Stimulated activated CD4-positive, alpha-beta T cell treated with anti-CD3 and anti-CD28 coated beads, Interleukin-1b, Interleukin-23, amount 100 ng/mL, for 48 hours (primary cell): ENCODE results near the gene CDC42EP2.

Source experiments
- DNase-seq: peaks from one replicate; pipeline ENCODE4 v3.0.0-alpha.2; 2020

The CDC42EP2 gene

DNA sequence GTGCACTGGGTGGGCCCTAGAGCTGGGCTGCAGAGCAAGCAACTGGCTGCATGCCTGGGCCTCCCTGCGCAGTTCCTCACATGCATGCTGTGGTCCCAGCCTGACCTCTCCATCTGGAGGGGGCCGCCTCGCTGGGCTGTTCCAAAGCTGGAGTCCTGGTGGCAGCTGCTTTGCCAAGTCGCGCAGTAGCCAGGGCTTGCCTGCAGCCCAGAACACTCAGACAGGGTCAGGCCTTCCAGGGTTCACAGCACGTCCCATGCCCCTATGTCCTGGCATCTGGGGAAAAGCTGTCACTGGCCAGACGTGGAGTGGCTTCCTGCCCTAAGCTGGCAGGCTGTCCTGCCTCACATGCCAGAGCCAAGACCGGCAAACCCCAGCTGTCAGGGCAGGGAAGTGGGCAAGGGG lies 16.5 kb upstream of the CDC42EP2 start:
- no peak for DNase-seq

DNA sequence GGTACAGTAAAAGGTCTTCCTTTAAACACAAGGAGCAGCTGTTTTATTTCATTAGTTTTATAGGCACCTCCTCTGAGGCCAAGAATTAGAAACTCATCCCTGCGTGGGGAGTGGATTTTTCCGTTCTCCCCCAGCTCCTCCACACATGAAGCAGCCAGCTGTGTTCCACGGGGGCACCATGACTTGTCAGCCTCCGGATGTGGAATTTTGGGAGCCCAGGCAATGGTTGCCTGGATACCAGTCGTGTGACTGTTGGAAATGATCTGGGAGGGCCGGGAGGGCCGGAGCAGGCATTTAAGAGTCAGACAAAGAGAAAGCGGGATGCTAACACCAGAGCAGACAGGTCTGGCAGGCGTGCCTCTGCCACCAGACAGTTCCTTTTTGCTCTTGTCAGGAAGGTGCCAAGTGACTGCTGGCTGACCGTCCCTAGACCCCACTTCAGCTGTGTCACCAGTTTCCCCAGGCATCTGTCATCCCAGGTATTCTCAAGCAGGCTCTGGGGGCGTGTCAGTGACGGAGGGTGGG lies 15.9 kb upstream of the CDC42EP2 start:
- no peak for DNase-seq

DNA sequence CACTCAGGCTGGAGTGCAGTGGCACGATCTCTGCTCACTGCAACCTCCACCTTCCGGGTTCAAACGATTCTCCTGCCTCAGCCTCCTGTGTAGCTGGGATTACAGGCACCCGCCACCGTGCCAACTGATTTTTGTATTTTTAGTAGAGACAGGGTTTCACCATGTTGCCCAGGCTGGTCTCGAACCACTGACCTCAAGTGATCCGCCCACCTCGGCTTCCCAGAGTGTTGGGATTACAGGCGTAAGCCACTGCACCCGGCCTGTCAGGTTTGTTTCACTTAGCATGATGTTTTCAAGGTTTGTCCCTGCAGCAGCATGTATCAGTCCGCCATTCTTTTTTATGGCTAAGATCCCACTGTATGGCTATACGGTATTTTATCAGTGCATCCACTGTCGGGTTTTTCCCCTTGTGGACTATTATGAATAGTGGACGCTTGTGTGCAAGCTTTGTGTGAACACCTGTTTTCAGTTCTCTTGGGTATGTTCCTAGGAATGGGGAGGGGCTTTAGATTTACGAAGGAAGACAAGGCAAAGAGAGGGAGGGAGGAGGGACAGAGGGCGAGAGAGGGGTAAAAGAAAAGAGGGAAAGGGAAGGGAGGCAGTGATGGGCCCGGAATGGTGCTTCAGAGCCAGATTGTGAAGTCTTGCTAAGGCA lies 13.9 kb upstream of the CDC42EP2 start:
- DNase-seq, result no peak

DNA sequence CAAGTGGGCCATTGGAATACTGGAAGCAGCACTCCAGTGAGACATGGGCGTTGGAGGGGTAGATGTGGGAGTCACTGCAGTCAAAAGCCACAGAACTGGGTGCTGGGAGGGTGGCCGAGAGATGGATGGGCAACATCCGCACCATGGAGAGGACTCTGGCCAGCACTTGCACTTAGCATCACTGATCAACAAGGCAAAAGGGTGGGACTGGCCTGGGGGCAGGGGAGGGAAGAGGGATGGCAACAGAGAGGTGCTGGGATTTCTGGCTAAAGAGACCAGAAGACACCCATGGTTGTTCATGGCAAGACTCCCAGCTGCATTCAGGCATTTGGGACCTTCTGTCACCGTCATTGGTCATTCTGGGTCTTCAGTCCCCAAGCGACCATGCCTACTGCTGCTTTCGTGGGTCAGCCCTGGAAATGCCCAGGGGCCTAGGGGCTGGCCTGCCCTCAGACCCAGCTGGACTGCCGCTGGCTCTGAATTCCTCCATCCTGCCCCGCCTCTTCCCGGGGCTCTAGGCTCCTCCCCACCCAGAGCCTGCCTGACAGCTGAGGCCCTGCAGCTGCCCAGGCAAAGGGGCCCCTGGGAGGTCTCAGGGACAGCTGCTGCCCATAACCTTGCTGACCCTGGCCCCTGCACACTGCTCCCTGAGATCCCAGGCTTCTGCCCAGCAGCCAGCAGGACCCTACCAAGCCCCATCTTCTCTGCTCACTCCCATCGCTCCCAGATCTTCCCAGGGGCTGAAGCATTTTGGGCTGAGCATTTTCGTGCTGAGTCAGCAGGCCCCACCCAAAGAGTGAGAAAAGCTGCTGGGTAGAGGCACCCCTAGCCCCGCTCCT lies 13.0 kb upstream of the CDC42EP2 start:
- DNase-seq, result no peak

DNA sequence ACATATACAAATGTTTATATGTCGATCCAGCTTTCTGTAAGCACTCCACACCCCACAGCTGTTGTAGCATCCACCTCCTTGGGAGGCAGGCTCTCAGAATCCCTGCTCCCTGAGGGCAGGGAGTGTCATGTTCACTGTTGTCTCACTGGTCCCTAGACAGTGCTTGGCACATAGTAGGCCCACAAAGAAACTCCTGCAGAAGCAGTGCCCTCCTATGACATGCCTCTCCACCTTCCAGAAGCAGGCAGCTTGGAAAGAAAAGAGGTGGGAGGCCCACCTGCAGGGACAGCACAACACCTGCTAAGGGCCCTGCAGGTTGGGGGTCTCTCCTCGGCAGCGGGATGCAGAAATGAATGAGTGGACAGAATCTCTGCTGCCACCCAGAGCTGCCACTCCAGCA lies 11.1 kb upstream of the CDC42EP2 start:
- DNase-seq, result no peak

DNA sequence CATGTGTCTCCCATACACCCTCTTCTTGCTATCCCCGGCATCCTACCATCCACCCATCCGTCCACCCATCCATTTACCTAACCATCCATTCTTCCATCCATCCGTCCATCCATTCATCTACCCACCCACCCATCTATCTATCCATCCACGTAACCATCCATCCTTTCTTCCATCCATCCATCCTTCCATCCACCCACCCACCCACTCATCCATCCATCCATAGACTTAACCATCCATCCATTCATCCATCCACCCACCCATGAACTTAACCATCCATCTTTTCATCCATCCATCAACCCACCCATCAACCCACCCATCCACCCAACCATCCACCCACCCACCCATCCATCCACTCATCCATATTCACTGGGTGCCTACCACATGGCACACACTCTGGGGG lies 10.6 kb upstream of the CDC42EP2 start:
- DNase-seq, result no peak

DNA sequence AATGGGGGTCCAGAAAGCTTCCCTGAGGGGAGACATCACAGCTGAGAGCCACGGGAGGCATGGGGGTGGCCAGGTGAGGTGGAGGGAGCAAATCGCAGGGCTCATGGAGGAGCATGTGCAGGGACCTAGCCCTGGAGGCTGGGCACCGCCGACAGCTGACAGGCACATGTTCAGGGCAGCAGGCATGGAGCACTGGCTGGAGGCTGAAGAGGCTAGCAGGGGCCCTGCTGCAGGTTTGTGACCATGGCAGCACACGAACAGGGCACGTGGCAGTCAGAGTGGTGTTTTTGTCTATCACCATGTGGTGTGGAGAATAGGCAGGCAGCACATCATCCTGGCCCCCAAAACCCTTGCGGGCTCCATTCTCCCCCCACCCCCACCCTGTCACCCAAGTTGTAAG lies 10.1 kb upstream of the CDC42EP2 start:
- no peak for DNase-seq

DNA sequence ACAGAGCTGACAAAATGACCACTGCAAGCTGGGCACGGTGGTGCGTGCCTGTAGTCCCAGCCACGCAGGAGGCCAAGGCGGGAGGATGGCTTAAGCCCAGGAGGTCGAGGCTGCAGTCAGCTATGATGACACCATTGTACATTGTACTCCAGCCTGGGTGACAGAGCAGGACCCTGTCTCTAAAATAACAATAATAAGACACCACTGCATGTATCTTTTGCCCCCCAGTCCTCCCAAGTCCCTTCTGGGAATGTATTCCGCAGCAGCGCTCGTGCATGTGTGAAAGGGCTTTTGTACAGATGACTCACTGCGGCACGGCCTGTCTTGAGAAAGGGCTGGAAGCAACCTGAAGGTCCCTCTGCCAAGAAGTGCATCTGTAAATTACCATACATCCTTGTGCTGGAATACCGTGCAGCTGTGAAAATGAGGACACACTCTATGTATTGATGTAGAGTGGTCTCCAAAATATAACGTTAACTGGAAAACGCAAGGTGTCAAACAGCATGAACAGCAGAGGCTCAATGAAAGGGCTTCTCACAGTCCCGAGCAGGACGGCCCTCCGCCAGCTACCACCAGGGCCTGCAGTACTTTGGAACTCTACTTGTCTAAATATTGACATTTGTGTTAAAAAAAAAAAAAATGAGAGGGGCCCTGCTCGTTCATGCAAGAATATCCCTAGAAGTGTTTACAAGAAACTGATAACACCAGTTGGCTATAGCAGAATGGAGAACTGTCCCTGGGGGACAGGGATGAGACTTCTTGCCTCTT lies 9.0 kb upstream of the CDC42EP2 start:
- no peak for DNase-seq

DNA sequence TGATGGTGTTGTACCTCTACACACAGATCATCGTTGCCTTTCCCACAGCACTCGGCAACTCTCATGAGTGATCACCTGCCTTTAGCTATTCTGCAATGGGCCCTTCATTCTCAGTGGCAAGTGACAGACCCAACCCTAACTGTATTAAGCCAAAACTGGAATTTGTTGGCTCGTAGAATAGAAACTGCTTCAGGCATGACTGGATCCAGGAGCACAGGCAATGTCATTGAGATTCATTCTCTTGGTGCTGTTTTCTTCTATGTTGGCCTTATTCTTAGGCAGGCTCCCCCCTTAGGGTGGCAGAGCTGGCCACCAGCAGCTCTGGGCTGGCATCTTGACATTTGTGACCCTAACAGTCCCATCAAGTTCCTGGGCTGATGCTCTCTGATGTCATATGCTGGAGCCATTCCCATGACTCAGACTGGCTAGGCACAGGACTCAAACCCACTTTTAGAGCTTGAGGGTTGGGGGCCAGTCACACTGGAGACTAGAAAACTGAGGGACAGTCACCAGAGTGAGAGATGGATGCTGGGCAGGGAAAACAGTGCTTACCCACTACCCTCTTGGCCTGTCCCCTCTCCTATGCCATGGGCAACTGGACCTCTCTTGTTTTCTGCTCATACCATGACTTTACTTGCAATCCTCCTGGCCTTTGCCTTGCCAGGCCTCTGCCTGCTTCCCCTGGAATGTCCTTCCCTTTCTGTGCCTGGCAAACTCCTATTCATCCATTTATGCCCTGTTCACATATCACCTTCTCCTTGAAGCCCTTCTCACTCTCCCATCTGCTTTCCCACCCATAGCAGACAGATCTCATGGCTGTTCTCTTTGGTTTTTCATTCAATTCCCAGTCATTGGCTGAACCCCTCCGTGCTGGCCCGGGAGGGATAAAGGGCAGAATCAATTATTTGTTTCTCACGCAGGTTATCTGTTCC lies 7.1 kb upstream of the CDC42EP2 start:
- DNase-seq, result no peak

DNA sequence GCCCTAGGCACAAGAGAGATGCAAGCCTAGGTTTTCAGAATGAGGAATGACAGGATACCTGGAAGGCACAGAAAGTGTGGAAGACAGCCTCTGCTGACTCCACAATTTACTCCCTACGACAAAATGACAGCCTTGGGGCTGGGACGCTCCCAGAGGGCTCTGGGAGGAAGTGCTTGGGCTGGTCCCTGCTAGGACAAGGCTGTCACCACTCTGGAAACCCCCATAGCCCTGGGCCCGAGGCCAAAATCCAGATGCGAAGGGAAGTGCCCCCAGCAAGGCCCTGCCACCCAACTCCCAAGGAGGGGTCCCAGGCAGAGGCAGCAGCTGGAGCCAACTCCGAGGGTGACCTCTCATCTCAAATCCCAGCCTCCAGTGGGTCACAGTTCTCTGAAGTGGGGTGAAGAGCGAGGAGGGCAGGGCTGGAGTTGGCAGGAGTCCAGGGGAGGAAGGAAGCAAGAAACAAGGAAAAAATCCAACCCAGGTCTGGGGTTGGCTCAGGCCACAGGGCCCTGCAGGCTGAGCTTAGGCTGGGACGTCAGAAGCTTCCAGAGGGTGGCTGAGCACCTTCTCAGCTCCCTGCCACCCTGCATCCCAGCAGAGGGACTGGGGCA lies 6.3 kb upstream of the CDC42EP2 start:
- DNase-seq, result no peak

DNA sequence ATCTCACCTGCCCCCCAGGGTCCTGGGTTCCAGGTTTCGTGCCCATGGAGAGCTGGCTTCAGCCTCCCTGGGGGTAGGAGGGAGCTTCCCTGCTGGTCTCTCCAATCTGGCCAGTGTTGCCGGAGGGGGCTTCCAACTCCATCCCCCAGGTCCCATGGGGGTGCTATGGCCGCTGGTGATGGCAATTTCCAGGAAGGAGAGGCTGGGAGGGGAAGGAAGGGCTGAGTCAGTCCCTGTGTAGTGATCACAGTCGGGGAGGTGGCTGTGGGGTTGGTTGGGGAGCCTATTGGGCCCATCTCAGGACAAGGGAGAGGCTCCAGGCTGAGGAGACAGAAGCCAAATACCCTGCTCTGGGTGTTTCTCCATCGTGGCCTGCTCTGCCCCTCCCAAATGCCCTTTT lies 5.7 kb upstream of the CDC42EP2 start:
- no peak for DNase-seq

DNA sequence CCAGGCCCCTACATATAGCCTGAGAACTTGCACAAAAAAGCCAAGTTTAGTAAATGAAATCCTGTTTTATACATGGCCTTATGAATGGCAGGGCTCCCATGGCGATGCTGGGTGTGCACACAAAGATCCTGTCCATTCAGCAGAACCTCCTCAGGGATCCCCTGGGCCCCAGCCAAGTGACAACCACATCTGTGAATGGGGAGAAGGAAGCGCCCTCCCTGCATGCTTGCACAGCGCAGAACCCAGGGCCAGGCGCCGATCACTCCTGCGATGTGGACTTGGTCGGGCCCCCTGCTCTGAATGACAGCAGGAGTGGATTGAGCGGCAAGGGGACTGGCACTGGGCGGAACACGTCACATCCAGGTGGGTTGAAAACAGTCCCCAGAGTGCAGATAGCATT lies 4.5 kb upstream of the CDC42EP2 start:
- DNase-seq, result no peak

DNA sequence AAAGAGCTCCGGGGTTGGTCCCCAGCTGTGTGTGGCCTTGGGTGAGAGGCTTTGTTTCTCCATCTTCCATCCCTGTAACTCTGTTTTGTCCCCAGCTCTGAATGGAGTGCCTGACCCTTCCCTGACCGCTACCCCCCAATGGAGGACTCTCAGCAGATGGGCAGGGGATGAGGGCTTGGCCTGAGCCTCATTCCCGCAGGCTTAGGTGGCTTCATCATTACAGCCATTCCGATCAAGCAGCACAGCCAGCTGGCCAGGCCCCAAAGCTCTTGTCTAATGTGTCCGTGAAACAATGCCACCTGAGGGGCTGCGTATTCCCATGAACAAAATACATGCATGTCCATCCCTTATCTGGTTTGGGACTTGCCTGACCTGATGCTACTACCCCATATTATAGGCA lies 3.9 kb upstream of the CDC42EP2 start:
- no peak for DNase-seq

DNA sequence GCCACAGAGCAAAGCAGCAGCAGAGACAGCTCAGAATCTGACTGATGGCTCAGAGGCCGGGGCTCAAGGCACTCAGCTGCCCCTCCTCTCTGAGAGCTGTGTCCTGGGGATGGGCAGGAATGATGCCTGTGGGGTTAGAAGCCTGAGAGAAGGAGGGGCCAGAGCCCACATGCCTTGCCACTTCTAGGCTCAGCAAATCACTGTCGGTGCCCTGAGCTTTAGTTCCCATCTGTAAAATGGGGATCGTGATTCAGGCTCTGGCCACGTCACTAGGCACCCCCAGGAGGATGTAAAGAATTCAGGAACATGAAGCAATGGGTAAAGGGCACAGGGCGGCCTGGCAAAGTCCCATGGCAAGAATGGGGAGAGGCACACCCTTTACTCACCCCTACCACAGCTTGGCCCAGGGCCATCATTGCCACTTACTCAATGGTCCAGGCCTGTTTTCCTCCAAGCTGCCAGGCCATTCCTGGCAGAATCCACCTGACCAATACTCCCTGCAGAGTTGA lies 3.4 kb upstream of the CDC42EP2 start:
- no peak for DNase-seq

DNA sequence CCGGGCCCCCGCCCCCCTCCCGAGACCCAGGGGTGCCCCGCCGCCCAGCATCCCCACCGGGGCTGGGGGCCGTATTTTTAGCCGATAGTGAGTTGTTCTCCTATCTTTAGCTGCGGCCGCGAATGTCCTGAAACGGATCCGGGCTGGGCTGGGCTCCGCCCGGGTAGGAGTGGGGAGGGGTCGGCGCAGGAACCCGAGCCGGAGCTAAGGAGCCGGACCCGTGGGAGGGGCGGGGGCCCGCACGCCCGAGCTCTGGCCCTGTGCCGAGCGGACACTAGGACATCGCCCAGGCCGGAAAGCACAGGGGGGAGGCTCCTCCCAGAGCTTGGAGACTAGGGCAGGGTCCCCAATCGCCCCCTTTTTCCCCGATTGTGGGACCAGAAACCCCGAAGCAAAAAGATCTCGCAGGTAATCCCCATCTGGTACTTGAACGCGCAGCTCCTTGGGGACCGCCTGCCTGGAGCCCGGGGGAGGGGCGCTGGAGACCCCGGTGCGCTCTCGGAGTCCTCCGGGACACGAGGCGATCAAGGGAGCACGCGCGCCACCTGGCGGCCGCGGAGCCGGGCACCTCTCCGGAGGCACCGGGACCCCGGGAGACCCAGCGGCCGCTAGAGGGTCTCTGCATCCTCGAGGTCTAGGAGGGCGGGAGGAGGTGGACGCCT lies 669 bp downstream of the CDC42EP2 start:
- peak; percentile 73 for DNase-seq

DNA sequence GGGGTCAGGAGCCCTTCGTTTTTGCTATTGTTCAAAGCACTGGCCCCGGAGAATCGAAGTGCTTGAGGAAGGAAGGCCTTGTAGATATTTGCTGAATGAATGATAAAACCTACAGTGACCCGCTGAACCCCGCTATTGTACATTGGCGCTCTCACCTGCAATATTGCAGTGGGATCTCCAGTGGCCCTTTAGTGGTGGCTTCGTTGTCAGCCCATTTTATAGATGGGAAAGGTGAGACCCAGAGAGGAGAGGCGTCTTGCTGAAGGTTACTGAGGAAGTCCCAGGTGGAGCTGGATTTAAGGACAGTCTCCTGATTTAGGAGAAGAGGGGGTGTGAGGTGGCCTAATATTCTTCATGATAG lies 1.2 kb downstream of the CDC42EP2 start:
- no peak for DNase-seq

DNA sequence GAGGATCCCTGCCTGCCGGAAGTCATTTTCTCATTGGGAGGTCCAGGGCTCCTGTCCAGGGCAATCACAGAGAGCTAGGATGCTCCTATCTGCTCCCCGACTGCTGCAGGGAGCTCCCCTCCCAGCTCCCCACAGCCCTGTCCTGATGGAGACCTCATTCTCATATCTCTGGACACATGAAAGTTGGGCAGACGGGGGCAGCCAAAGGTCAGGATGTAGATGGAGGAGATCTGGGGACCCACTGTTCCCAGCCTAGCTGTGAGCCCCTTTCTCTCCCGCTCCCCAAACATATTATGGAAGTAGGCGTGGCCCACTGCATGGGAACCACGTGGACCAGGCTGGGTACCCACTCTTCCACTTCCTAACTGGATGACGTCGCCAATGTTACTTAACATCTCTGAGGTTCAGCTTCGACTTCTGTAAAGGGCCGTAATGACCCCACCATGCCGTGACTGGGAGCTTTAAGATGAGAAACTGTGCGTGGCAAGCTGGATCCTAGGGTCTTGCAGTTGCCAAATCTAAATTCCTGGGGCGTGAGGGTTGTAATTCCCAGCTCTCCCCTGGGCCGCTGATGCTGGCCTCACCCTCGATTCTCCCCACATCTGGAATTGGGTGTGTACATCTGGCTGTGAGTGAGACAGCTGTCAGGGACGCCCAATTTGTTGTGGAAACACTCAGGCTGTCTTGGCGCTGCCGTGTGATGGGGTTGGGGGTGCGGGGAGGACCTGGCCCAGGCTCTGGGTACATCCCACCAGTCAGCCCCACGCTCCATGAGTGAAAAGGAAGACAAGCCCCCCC lies 1.8 kb downstream of the CDC42EP2 start:
- no peak for DNase-seq

DNA sequence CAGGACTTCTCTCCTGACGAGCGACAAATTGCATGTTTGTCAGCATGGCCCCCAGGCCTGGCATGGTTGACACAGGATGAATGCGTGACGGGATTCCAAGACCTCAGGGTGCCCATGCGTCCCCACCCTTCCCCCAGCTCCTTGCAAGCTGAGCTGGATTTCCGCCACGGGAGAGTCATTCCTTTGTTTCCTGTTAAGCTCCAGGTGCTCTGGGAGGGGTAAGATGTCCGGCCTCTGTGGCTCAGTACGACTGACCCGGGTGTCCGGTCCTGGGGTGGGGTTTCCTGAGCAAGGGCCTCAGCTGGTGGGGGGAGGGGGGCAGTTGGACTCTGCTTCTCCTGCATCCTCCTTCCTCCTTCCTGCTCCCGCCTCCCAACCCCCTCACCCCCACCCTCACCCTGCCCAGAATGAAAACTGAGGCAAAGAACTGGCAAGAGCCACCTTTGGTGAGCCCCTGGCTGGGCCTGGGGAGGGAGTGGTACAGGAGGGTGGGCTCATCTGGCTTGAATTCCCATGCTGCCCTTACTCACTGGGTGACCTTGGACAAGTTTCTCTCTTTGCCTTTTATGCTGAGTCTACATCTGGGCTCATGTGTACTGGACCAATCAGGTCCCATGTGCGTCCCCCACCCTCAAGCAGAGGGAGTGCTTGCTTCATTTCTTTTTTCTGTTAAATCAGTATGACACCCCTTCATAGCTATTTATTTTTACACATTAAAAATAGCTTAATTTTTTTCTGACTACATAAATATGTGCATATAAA lies 2.5 kb downstream of the CDC42EP2 start:
- DNase-seq, result no peak

DNA sequence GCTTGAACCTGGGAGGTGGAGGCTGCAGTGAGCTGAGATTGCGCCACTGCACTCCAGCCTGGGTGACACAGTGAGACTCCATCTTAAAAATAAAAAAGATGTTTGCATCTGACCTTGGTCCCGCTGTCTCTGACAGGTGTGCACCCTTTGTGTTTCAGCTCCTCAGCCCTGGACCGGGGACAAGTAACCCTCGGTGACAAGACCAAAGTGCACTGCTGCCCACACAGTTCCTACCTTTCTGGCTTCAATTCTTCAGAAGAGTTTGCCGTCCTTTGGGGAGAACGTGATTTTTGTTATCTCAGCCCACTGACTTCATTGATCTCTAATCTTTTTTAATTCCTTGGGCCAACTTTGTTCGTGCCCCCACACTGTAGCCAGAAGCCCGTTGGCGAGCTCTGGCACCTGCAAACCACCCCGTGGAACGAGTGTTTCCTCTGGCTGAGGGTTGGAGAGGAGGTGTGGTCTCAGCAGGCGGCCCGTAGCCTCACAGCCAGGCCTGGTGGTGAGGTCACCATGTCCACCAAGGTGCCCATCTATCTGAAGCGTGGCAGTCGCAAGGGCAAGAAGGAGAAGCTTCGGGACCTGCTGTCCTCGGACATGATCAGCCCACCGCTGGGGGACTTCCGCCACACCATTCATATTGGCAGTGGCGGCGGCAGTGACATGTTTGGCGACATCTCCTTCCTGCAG lies 5.9 kb downstream of the CDC42EP2 start:
- DNase-seq, result no peak
